GM19351 (cell line): ENCODE data around the gene CABP7.
A peak's percentile ranks its signal among the peaks of the same experiment; 100 is the strongest.
"Not testable (repeated sequence)": the region's sequence is repeated elsewhere in the genome, so short reads cannot be mapped to it uniquely, and the experiment has no call there.

Experiments
- ATAC-seq: cut with Tn5 transposase; IDR thresholded peaks from one replicate; pipeline ENCODE4 v1.9.1; 2021; ENCODE audit warnings: mild to moderate bottlenecking, moderate library complexity; ENCODE audit not compliant: unreplicated experiment

CABP7 gene

DNA sequence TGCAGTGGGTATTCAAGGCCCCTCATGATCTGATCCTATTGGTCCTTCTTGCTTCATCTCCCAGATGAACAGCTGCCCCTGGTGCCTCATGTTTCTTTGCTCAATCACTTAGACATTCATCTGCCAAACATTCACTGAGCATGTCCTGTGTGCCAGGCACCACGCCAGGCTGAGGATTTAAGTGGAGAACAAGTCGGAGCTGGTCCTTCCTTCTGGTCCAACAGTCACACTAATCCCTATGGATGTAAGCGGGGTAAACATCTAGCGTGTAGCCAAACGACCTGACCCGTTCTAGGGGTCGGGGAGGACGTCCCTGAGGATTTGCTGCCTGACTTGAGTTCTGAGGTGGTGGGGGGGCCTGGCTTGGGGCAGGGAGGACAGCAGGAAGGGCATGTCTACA lies 25.1 kb downstream of the CABP7 start:
- ATAC-seq, result no peak

DNA sequence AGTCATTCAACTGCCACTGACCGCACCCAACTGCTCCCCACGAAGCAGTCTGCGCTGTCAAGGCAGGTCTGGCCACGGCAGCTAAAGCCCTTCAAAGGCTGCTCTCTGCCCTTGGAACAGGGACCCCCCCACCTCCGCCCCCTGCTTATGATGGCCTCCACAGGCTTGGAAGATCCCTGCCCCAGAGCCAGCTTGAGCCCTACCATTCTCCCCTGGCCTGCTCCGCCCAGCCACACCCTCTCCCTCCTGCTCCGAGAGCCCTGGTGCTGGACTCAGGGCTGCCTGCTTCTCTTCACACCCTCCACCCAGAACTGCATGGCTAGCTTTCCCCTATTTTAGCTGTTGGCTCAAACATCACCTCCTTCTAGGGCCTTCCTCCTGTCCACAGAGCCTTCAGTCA lies 28.0 kb downstream of the CABP7 start:
- no peak for ATAC-seq

DNA sequence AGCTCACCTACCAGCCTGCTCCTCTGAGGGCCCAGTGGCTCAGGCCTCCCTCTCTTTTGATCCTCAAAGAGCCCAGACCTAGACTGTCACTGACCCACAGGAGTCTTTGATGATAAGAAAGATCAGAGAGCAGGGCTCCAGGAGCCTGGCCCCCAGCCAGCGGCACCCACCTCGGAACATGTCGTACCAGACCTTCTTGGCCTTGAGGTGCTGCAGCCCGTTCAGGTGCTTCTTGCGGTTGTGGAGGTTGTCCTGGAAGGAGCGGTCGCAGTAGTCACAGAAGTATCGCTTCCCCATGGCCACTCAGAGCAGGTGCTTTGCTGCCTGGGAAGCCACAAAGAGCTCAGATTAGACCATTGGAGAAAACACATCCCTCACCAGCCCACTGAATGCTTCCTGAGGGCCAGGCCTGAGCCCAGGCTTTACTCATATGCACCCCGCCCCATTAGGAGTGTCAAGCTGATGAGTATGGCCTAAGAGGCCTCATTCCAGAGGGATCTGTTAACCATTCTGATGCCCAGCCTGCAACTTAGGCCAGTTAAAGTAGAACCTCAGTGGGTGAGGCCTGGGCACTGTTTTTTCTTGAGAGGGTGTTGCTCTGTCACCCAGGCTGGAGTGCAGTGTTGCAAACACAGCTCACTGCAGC lies 28.6 kb downstream of the CABP7 start:
- no peak for ATAC-seq

DNA sequence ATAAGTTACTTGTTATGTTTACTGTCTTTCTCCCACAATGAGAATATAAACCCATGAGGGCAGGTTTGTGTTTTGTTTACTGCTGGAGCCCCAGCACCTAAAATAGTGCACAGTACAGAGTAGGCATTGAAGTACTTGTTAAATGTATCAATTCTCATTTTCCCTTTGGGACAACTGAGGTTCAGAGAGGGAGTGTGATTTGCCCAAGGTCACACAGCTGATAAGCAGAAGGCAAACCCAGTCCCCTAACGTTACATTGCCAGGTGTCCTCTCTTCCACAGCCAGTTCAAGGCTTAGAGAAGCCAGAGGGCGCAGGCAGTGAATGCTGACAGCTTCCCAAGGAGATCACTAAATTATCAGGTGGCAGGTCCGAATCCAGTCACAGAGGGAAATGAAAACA lies 30.2 kb downstream of the CABP7 start:
- ATAC-seq, result no peak

DNA sequence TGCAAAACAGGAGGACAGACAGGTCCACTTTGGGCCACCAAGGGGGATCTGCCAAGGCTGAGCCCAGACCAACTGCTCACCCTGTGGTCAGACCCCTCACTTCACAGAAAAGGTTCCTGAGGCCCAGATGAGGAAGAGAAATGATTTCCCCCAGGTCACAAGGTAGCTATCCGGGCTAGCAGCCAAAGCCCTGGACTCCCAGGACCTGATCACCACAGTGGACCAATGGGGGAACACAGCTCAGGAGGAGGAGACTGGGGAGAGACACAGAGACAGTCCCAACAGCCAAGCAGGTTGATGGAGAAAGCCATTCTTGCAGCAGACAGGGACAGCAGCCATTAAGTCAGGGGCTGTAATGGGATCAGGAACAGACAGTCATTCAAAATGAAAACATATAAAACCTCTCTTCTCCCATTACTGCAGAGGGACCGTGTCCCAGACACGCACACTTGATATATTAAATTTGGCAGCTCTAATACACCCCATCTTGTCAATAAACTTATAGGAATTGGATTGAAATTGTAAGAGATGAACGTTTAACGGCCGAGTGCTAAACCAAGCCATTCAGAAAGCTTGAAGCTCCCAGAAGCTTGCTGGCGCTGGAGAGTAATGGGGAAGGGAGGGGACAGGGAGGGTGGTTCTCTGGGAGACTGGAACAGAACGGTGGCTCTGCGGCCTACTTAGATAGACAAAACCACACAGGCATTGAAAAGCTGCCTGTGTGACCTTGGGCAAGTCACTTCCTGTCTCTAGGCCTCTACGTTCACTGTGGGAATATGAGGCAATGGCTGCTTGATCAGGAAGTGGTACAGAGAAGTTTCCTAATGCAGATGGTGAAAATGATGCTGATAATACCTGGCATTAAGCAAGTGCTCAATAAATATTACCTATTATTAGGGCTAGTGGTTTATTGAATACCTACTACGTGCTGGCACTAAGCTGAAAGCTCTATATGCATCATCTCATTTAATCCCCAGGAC lies 31.0 kb downstream of the CABP7 start:
- no peak for ATAC-seq

DNA sequence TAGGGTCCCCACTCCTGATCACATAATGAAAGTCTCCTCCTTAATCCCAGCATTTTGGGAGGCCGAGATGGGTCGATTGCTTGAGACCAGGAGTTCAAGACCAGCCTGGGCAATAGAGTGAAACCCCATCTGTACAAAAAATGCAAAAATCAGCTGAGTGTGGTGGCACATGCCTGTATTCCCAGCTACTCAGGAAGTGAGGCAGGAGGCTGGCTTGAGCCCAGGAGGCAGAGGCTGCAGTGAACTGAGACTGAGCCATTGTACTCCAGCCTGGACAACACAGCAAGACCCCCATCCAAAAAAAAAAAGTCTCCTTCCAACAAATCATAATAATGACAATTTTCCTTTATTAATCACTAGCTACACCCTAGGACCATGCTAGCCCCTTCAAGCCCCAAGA lies 31.9 kb downstream of the CABP7 start:
- ATAC-seq, result no peak

DNA sequence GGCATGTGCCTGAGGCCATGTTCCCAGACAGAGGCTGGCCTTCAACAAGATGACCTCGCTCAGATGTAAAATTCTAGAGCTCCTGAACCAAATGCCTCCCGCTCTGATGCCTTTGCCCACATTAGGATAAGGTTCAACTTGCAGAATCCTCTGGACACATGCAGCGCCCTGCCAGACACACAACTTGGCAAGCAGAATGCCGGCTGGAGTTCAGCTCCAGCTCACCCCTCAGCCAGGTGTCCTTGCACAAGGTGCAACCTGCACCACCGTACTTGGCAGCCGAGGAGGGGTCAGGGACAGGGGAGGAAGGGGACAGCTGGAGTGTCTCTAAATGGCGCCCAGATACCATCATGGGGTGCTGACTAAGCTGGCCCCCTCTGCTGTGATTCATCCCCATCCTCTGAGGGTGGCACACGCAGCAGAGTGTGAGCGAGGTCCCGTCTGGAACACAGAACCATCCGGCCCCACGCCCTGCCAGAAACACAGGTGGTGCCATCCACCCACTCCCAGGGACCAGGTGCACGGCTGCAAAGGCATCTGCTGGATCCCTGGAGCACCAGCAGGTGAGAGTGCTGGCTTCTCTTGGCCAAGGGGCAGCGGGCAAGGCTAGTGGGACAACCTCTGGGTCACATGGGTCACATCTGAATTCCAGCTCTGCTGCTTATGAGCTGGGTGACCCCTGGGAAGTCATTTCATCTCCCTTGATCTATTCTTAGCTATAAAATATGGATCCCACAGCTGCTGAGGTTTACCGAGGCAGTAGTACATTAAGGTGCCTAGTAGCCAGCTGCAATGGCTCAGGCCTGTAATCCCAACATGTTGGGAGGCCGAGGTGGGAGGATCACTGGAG lies 34.2 kb downstream of the CABP7 start:
- no peak for ATAC-seq

DNA sequence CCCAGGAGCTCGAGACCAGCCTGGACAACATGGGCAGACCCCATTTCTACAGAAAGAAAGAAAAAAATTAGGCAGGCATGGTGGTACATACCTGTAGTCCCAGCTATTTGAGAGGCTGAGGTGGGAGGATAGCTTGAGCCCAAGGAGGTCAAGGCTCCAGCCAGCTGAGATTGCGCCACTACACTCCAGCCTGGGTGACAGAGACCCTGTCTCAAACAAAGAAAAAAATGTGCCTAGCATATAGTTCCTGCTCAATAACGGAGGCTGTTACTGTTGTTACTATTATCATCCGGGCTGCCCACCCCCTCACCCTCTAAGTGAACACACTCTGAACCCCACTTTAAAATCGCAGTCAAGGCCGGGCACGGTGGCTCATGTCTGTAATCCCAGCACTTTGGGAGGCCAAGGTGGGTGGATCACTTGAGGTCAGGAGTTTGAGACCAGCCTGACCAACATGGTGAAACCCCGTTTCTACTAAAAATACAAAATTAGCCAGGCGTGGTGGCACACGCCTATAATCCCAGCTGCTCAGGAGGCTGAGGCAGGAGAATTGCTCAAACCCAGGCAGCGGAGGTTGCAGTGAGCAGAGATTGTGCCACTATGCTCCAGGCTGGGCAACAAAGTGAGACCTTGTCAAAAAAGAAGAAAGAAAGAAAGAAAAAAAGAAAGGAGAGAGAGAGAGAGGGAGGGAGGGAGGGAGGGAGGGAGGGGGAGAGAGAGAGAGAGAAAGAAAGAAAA lies 35.0 kb downstream of the CABP7 start:
- ATAC-seq, result not testable (repeated sequence)

DNA sequence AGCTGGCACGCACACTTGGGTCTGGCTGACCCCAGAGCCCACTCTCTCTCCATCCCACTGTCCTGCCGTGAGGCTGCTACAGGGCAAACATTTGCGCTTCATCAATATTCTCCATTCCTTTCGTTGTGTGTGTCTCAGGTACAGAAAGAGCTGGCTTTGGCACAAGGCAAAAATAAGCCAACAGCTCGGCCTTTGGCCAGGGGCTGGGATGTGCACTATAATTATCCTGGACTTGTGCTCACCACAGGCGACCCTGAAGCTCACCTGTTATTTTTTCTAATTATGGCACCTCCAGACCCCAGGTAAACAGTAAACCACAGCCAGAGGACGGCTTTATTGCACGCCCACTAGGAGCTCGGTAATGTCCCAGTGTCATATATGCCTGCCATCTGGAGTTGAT lies 36.1 kb downstream of the CABP7 start:
- no peak for ATAC-seq

DNA sequence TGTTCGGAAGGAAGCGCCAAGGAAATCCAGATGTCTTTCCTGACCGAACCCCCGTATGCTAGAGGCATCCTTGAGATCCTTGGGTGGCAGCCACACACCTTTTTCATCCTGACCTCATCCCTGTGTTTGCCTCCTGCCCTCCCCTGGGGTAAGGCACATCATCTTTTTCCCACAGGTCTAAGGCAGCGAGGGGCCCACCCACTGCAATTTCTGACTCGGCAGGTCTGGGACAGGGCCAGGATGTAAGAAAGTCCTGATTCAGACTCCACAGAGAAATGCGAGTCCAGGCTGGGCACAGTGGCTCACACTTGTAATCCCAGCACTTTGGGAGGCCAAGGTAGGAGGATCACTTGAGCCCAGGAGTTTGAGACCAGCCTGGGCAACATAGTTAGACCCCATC lies 36.5 kb downstream of the CABP7 start:
- no peak for ATAC-seq

DNA sequence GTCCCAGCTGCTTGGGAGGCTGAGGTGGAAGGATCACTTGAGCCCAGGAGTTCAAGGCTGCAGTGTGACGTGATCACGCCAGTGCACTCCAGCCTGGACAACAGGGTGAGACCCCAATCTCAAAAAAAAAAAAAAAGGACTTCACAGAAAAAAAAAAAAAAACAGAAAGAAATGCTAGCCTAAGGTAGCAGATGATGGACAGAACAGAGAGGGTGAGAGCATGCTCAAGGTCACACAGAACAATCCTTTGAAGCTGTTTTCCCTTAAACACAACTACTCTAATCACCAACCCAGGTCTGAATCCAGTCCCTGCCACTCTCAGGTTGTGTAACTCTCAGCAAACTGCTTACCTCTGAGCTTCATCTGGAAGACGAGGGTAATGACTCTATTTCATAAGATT lies 37.3 kb downstream of the CABP7 start:
- ATAC-seq, result no peak

DNA sequence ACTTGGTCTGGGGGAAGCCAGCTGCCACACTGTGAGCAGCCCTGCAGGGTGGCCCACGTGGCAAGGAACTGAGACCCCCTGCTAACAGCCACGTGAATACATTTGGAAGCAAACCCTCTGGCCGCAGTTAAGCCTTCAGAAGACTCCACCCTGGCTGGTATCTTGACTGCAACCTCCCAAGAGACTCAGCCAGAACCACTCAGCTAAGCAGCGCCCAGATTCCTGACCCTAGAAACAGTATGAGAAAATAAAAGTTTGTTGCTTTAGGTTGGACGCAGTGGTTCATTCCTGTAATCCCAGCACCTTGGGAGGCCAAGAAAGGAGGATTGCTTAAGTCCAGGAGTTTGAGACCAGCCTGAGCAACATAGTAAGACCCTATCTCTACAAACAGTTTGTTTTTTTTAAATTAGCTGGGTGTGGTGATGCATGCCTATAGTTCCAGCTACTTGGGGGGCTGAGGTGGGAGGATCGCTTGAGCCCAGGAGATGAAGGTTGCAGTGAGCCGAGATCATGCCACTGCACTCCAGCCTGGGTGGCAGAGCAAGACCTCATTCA lies 38.3 kb downstream of the CABP7 start:
- no peak for ATAC-seq

DNA sequence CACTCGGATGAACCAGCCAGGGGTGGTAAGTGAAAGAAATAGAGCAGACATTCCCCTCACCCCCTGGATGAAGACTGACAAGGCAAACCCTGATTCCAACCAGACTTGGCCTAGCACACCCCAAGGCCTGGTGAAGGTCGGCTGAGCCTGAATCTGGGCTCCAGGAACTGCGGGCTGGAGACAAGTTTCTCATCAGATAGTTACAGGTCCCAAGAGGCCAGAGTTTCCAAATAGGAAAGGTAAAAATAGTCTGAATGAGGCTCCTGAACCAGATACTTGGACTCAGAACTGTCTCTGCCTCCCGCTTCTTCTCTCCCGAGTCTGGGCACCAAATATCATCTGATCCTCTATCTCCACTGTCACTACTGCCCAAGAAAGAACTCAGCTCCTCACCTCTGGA lies 39.2 kb downstream of the CABP7 start:
- no peak for ATAC-seq

DNA sequence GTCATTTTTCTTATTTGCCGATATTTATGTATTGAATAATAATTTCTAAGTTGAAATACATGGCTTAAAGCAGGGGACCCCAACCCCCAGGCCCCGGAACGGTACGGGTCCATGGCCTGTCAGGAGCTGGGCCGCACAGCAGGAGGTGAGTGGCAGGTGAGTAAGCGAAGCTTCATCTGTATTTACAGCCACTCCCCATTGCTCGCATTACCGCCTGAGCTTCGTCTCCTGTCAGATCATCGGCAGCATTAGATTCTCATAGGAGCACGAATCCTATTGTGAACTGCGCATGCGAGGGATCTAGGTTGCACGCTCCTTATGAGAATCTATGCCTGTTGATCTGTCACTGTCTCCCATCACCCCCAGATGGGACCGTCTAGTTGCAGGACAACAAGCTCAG lies 42.5 kb downstream of the CABP7 start:
- ATAC-seq, result no peak

DNA sequence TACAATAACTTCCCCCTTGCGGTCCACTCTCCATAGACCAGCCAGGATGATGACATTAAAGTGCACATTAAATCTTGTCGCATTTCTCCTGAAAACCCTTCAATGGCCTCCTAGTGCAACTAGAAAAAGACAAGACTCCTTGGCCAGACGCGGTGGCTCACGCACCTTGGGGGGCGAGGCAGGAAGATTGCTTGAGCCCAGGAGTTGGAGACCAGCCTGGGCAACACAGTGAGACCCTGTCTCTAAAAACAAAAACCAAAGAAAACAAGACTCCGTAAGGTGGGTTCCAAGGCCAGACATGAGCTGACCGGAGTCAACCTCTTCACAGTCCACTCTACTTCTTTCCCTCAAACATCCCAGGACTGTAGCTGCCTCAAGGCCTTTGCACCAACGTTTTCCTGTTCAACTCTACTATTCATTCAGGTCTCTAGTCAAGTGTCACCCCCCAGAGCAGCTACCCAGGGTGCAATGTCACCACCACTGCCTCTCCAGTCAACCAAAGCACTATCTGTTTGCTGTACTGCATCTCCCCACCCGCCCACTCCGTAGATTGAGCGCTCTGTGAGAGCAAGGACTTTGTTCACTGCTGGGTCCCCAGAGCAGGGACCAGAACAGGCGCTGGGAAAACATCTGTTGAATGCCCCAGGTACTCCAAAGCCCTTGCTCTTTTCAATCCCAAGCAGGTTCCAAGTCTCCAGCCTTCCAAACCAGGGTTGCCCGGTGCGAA lies 46.3 kb downstream of the CABP7 start:
- peak; percentile 28 for ATAC-seq

DNA sequence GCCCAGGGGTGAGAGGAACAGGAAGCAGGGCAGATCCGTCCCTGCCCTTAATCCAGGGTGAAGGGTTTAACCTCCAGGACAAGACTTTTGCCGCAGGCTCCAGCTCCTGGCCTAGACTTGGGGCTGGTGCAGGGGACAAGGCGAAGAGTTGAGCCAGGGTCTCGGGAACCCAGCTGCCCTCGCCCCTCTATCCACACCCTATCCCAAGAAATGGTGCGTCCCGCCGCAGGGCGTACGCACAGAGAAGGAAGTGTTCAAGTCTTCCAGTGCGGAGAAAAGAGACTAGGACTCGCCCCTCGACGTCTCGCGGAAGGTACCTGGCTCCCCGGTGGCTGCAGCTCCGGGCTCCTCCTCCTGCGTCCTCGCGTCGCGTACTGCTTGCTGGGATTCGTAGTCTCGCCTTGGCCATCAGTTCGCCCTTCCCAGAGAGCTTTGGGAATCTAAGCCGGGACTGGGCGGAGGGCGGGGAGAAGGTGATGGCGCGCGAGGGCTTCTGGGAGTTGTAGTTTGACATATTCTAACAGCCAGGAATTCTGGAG lies 46.9 kb downstream of the CABP7 start, which contains the start of gene ZMAT5:
Gene ZMAT5 (minus strand): TSS at position 376 of the 539 bp plus-strand sequence. CDS start 18,463 bp downstream, outside the sequence.
- ATAC-seq, result peak; percentile 86

DNA sequence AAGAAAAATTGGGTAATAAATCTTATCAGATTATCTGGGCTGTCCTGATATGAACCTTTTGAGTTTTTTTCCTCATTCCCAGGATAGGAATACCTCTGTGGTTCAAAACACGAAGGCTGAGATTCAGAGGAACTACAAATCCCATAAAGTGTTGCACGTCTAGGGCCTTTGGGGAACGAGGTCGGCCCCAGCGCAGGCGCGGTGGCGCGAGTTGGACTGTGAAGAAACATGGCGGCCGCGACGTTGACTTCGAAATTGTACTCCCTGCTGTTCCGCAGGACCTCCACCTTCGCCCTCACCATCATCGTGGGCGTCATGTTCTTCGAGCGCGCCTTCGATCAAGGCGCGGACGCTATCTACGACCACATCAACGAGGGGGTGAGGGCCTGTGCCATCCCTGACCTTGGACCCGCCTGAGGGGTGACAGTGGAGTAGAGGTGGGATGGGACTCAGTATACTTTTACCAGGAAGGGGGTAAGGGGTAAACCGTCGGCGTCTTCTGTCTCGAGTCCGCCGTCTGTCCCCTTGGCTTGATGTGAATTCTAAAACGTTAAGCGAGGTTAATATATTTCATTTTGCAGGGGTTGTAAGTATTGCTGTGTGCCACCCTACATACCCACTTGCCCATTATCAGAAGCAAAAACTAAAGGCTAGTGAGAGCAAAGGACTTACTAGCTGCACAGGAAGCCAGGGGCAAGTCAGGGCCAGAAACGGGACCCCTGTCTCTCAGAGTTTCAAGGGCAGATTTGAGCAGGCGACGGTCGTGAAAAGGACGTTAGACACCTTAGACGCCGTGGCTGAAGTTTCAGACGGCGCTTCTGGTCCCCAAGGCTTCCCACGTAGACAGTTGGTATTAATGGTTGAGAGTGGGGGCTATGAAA lies 47.6 kb downstream of the CABP7 start, which contains the start of gene UQCR10:
Gene UQCR10 (plus strand): TSS at position 199 of the 881 bp plus-strand sequence. CDS start 30 bp downstream, at position 229.
- peak; percentile 61 for ATAC-seq

DNA sequence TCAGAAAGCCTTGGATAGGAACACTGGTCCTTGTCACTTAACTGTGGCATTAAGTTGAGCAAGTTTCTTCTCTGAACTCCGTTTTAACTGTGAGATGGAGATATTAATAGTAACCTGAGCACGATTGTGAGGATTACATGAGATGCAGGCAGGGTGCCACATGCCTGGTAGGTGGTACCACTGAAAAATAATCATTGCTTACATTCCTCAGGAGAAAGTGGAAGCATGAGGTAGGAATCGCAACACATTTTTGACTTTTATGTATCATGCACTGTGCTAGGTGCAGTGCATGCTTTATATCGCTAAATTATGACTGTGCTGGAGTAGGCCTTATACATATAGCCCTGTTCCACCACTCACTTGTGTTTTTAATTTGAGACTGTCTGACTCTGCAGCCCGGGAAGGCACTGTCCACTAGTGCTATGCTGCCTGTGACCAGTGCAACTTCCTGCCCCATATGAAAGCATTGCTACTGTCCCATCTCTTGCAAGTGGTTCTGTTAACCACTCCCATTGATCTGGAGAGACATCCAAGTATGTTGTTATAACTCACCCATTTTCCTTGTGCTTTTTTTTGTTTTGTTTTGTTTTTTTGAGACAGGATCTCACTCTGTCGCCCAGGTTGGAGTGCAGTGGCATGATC lies 48.4 kb downstream of the CABP7 start:
- ATAC-seq, result no peak
